Measurements from ENCODE around the gene UTS2R.

DNA sequence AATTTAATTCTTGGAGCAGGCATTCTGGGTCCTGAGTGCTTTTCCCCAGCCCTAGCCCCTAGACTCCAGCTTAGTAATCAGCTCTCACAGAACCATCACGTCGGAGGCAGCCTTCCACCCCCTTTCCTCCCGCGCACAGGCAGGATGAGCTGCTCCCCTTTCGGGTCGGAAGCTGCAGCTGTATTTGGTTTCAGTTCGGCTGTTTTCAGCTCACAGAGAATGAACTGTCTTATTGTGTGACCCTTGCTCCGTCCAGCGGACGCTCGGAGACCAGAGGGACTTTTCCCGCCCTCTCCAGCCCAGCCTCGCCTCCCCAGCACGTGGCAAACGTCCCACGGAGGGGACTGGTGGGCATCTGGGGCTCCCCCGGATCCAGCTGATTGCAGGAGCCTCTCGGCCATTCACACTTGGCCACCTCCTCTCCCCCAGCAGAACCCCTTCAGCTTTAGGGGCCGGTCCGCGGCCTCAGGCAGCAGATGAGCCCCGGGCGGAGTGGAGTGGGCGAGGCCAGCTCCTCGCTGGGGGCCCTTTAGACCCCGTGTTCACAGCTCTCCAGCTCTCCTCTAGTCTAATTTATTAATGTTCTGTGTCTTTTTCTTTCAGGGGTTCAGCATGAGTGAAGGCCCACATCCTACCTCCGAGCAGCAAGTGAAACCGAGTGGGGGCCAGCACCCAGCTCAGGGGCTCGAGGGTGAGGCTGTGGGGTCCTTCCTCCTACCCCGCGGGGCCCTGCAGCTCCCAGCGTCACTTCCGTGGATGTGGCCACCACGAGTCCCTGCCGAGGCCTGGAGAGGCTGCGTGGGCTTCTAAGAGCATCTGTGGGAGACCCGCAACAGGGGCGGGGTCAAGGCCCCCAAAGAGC, 863 bp upstream of the UTS2R start:
- TF ChIP-seq YY1 (tag by site-specific recombination; IDR thresholded peaks at IDR 0.05) (no peak), PATZ1 (tag by site-specific recombination; IDR thresholded peaks at IDR 0.05) (no peak), CTCF (tag by site-specific recombination; IDR thresholded peaks at IDR 0.05) (no peak), MYNN (tag by site-specific recombination; IDR thresholded peaks at IDR 0.05; ENCODE audit: borderline replicate concordance) (no peak), ZXDB (tag by site-specific recombination; IDR thresholded peaks at IDR 0.05) (no peak), ZNF292 (tag by site-specific recombination; IDR thresholded peaks at IDR 0.05; ENCODE audit: borderline replicate concordance, low read depth) (no peak), ZFP41 (tag by site-specific recombination; IDR thresholded peaks at IDR 0.05; ENCODE audit: borderline replicate concordance) (no peak)
- TF ChIP-seq, protein P1, sequence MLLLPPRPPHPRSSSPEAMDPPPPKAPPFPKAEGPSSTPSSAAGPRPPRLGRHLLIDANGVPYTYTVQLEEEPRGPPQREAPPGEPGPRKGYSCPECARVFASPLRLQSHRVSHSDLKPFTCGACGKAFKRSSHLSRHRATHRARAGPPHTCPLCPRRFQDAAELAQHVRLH (tag by site-specific recombination; IDR thresholded peaks at IDR 0.05), result no peak
